Transverse colon (tissue), 4 donors: ENCODE results near the gene MRPL57. TPM values are rescaled to one million over a fixed set of nuclear protein-coding genes. Genes with fewer than 3 reads are reported as not detected.

Experiments used
- DNase-seq: peaks from one replicate; pipeline ENCODE4 v3.0.0-alpha.2; 2019
- H3K27ac ChIP-seq, 4 donors: fragments of 200-600 bp; sonication (generic); 2 replicates each; pipeline ENCODE4 v1.5.1; 2016 to 2018; ENCODE audit warnings: inconsistent platforms in 4 of 4
- H3K27me3 ChIP-seq: fragments of 200-600 bp; sonication (generic); 2 replicates; pipeline ENCODE4 v1.5.1; 2017; ENCODE audit warnings: inconsistent platforms
- H3K36me3 ChIP-seq, 4 donors: fragments of 200-600 bp; sonication (generic); 2 replicates each; pipeline ENCODE4 v1.5.1; 2017 to 2019; ENCODE audit warnings: inconsistent platforms in 4 of 4
- H3K4me1 ChIP-seq, 4 donors: fragments of 200-600 bp; sonication (generic); 2 replicates each; pipeline ENCODE4 v1.5.1; 2017 to 2020; ENCODE audit warnings: inconsistent platforms in 4 of 4
- H3K4me3 ChIP-seq, 4 donors: fragments of 200-600 bp; sonication (generic); 1 replicate in 1 of 4; 2 replicates in 3 of 4; pipeline versions ENCODE4 v1.5.1 to v1.6.1; 2017 to 2019; ENCODE audit warnings: inconsistent platforms in 4 of 4
- H3K9me3 ChIP-seq, 2 donors: fragments of 200-600 bp; sonication (generic); 2 replicates each; pipeline ENCODE4 v1.5.1; 2017 to 2019; ENCODE audit warnings: inconsistent platforms in 2 of 2
- EP300 ChIP-seq: sonication (generic); formaldehyde crosslinking; IDR thresholded peaks from one replicate; pipeline ENCODE4 v1.6.1; 2017; ENCODE audit warnings: antibody characterized with exemption, low read depth
- POLR2A ChIP-seq: fragments of 450-650 bp; IDR thresholded peaks from one replicate; pipeline ENCODE4 v1.6.1; 2016; ENCODE audit warnings: antibody characterized with exemption, mild to moderate bottlenecking, moderate library complexity
- POLR2AphosphoS5 ChIP-seq, 3 donors: sonication (generic); formaldehyde crosslinking; IDR thresholded peaks; one replicate each; pipeline ENCODE4 v1.6.1; 2016; ENCODE audit warnings: antibody characterized with exemption in 3 of 3
- WGBS, 2 donors: methylation state at CpG; one replicate each; pipeline ENCODE4 v1.1.5; 2018; ENCODE audit warnings: low coverage in 1 of 2; 5-methylcytosine and 5-hydroxymethylcytosine counted together
- in situ Hi-C, 4 donors: fragments of 200-750 bp; cut with MboI; loops; one replicate each; pipeline versions ENCODE4 v1.15.0 to v1.15.1; 2017; ENCODE audit warnings: low sequenced_read_pairs in 3 of 4, low pct_ligation_motif_present in 1 of 4, low pct_unique_long_range_greater_than_20kb in 1 of 4
- intact Hi-C: fragments of 100-400 bp; cut with DNase I; formaldehyde crosslinking; loops from one replicate; pipeline ENCODE4 v1.15.1; 2023; ENCODE audit warnings: low total_unique reads
- small RNA-seq, 4 donors: library from RNA; depleted of rRNA; stranded (forward); fragments of <200 nt; gene quantifications; one replicate each; pipeline ENCODE3, GENCODE V24; 2016
- total RNA-seq, 4 donors: library from RNA; depleted of rRNA; stranded (reverse); fragments of >200 nt; gene quantifications; one replicate each; pipeline ENCODE4 v1.1.0, GENCODE V29; 2016
- TF ChIP-seq, protein P1 (sequence below), 5 experiments: fragments of 200-600 bp in 3 of 5; fragments of 450-650 bp in 2 of 5; sonication (generic) in 3 of 5; IDR thresholded peaks; 1 replicate in 2 of 5; 2 replicates in 3 of 5; pipeline ENCODE4 v1.5.1; 2016 to 2017; ENCODE audit warnings: antibody characterized with exemption in 5 of 5, inconsistent platforms in 3 of 5, mild to moderate bottlenecking in 2 of 5, moderate library complexity in 1 of 5

The MRPL57 gene
- total RNA-seq, 4 donors from 2014 or later: 27.0 to 59.7 (median 39.2) TPM

- in situ Hi-C loops (no loop called here), intact Hi-C loops (no loop called here)
- H3K4me1 ChIP-seq: no peaks in the 10 kb centered on the region
- no peaks in the 10 kb centered on the region for H3K27me3 ChIP-seq
- no peak for TF ChIP-seq POLR2AphosphoS5 (IDR thresholded peaks at IDR 0.05)
- no peak for TF ChIP-seq EP300
- TF ChIP-seq POLR2A: no peak
- TF ChIP-seq, protein P1, sequence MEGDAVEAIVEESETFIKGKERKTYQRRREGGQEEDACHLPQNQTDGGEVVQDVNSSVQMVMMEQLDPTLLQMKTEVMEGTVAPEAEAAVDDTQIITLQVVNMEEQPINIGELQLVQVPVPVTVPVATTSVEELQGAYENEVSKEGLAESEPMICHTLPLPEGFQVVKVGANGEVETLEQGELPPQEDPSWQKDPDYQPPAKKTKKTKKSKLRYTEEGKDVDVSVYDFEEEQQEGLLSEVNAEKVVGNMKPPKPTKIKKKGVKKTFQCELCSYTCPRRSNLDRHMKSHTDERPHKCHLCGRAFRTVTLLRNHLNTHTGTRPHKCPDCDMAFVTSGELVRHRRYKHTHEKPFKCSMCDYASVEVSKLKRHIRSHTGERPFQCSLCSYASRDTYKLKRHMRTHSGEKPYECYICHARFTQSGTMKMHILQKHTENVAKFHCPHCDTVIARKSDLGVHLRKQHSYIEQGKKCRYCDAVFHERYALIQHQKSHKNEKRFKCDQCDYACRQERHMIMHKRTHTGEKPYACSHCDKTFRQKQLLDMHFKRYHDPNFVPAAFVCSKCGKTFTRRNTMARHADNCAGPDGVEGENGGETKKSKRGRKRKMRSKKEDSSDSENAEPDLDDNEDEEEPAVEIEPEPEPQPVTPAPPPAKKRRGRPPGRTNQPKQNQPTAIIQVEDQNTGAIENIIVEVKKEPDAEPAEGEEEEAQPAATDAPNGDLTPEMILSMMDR (IDR thresholded peaks at IDR 0.05): no peak
- no peak for DNase-seq
- 81 to 90% methylated on average over 2 to 6 of the region's 6 CpGs for WGBS, 2 donors
- no peak overlapping the region for H3K4me3 ChIP-seq
- no peaks in the 10 kb centered on the region for H3K36me3 ChIP-seq
- H3K27ac ChIP-seq: no peak overlapping the region
- H3K9me3 ChIP-seq: no peaks in the 10 kb centered on the region
These were observed 48.6 kb downstream of the MRPL57 start for GRCh38 chr13:21225082-21225481.

DNA sequence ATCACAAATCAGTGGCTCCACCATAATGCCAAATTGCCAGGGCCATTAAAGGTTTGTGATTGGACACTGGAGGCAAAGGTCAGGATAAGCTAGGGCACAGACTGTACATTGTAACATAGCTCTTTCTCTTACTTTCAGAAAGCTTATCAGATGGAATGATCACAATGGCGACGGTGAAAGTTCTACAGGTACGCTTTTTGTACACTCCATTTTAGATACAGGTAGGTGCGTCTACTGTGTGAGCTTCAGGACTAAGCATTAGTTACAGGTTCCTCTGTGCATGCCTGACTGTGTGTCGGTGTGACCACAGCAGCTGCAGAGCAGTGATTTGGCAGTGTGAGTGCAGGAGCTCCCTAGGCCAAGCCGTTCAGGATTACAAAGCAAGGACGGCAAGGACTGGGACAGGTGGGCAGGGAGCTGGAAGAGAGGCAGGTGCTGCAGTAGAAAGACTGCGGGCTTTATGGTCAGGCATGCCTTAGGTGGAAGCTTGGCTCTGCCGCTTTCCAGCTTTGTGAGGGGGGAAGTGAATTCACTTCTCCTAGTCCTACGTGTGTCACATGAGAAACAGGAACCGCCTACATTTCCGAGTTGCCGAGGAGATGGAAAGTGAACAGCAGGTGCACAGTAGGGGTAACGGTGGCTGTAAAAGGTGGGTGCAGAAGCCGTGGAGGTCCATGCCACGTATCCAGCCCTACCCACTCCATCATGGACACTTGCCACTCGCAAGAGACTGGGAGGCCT is 49.6 kb downstream of the MRPL57 start:
- no peak overlapping the region for H3K27ac ChIP-seq
- 60 to 83% methylated on average over 1 to 17 of the region's 17 CpGs for WGBS, 2 donors
- H3K4me3 ChIP-seq: no peak overlapping the region
- in situ Hi-C loops: no loop called here
- H3K4me1 ChIP-seq: no peaks in the 10 kb centered on the region
- H3K9me3 ChIP-seq: no peaks in the 10 kb centered on the region
- intact Hi-C loops: no loop called here
- no peak for DNase-seq
- no peaks in the 10 kb centered on the region for H3K27me3 ChIP-seq
- no peak for TF ChIP-seq POLR2A
- TF ChIP-seq EP300: no peak
- TF ChIP-seq, protein P1 (IDR thresholded peaks at IDR 0.05): no peak
- no peak for TF ChIP-seq POLR2AphosphoS5 (IDR thresholded peaks at IDR 0.05)
- H3K36me3 ChIP-seq: no peaks in the 10 kb centered on the region

DNA sequence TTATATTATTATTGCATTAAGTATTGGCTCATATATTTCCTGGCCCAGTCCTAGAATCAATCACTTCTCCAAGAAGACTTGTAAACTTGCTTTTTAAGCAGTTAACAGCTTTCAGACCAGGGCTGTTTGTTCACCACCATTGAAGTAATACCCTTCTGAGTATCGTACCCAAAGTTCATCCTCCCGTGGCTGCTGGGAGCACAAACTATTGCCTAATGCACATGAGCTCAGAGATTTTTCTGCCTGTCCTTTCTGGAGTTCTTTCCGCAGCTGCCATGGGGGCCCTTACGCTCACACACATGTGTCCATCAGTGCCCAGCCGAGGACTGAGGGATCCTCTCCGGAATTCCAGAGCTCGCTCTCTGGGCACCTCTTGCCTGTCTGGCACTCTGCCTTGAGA is 51.5 kb downstream of the MRPL57 start:
- no peaks in the 10 kb centered on the region for H3K9me3 ChIP-seq
- TF ChIP-seq POLR2AphosphoS5 (IDR thresholded peaks at IDR 0.05): no peak
- TF ChIP-seq POLR2A: no peak
- TF ChIP-seq EP300: no peak
- TF ChIP-seq, protein P1 (IDR thresholded peaks at IDR 0.05): no peak
- H3K27ac ChIP-seq: no peak overlapping the region
- H3K36me3 ChIP-seq: no peaks in the 10 kb centered on the region
- 97 to 100% methylated on average over 1 to 7 of the region's 7 CpGs for WGBS, 2 donors
- no peak for DNase-seq
- in situ Hi-C loops (no loop called here), intact Hi-C loops (no loop called here)
- H3K4me3 ChIP-seq: no peak overlapping the region
- no peaks in the 10 kb centered on the region for H3K4me1 ChIP-seq
- no peaks in the 10 kb centered on the region for H3K27me3 ChIP-seq

Small RNA genes within 50 kb of the gene (small RNA-seq; reads per million reads assigned to genes)
- gene AL158032.1 (0 reads per million in 4 donors), gene RF00086 (0 to 0.12 (median 0) reads per million in 4 donors)

Other genes with a start within 250 kb of the MRPL57 start
- 10 to 100 TPM in 3 of 4 donors, 1 to 10 TPM in 1; 8.9 to 15.7 (median 12.5) TPM for gene LATS2, start 115.1 kb upstream of the MRPL57 start, total RNA-seq
- gene SAP18, start 36.5 kb upstream of the MRPL57 start, total RNA-seq: 10 to 100 TPM; 24.1 to 53.5 (median 36.2) TPM
- 1 to 10 TPM in 2 of 4 donors, under 1 TPM in 1, not detected in 1; 1.00 to 1.6 (median 1.6) TPM for gene SKA3, start 106 bp upstream of the MRPL57 start, total RNA-seq